Vagina (tissue), 2 donors: ENCODE results near the gene ST6GALNAC6.

Experiments
- POLR2A ChIP-seq, 2 donors: fragments of 450-650 bp; IDR thresholded peaks; one replicate each; pipeline ENCODE4 v1.6.1; 2017; ENCODE audit warnings: antibody characterized with exemption in 2 of 2, mild to moderate bottlenecking in 2 of 2, moderate library complexity in 2 of 2
- POLR2AphosphoS5 ChIP-seq, 2 donors: sonication (generic); formaldehyde crosslinking; IDR thresholded peaks; one replicate each; pipeline ENCODE4 v1.9.0; 2017; ENCODE audit warnings: antibody characterized with exemption in 2 of 2, mild to moderate bottlenecking in 2 of 2, low read depth in 1 of 2; ENCODE audit not compliant: insufficient read depth in 1 of 2
- TF ChIP-seq, protein P1 (sequence below), 3 experiments: fragments of 450-650 bp in 2 of 3; fragments of 200-600 bp in 1 of 3; sonication (generic) in 1 of 3; IDR thresholded peaks; one replicate each; pipeline ENCODE4 v1.5.1; 2017 to 2019; ENCODE audit warnings: antibody characterized with exemption in 3 of 3, mild to moderate bottlenecking in 2 of 3, moderate library complexity in 2 of 3

GRCh38 chr9:127928676-127929624 lies 29.5 kb upstream of the ST6GALNAC6 start:
- TF ChIP-seq POLR2A (IDR thresholded peaks at IDR 0.05) (no peak), POLR2AphosphoS5 (IDR thresholded peaks at IDR 0.05; ENCODE audit: insufficient read depth in 1 of 2, low read depth in 1 of 2) (no peak)
- TF ChIP-seq, protein P1, sequence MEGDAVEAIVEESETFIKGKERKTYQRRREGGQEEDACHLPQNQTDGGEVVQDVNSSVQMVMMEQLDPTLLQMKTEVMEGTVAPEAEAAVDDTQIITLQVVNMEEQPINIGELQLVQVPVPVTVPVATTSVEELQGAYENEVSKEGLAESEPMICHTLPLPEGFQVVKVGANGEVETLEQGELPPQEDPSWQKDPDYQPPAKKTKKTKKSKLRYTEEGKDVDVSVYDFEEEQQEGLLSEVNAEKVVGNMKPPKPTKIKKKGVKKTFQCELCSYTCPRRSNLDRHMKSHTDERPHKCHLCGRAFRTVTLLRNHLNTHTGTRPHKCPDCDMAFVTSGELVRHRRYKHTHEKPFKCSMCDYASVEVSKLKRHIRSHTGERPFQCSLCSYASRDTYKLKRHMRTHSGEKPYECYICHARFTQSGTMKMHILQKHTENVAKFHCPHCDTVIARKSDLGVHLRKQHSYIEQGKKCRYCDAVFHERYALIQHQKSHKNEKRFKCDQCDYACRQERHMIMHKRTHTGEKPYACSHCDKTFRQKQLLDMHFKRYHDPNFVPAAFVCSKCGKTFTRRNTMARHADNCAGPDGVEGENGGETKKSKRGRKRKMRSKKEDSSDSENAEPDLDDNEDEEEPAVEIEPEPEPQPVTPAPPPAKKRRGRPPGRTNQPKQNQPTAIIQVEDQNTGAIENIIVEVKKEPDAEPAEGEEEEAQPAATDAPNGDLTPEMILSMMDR (IDR thresholded peaks at IDR 0.05), result no peak
